Liver (tissue), 9 donors: ENCODE measurements around the gene HOXD4. TPM values are rescaled to one million over a fixed set of nuclear protein-coding genes. Genes with fewer than 3 reads are reported as not detected.

Experiments used
- DNase-seq: peaks from one replicate; pipeline ENCODE4 v3.0.0-alpha.2; 2017; ENCODE audit warnings: low spot score
- H3K27ac ChIP-seq, 2 donors: one replicate each; pipeline ENCODE4 v1.7.0; 2013; ENCODE audit warnings: inconsistent platforms in 2 of 2, low read length in 2 of 2, control low read depth in 1 of 2, low read depth in 1 of 2, mild to moderate bottlenecking in 1 of 2
- H3K27me3 ChIP-seq, 4 donors: one replicate each; pipeline versions ENCODE4 v1.6.1 to v1.7.0; 2013; ENCODE audit warnings: low read length in 3 of 4, inconsistent platforms in 1 of 4, mild to moderate bottlenecking in 1 of 4, moderate library complexity in 1 of 4; ENCODE audit not compliant: control insufficient read depth in 4 of 4, insufficient read depth in 4 of 4
- H3K36me3 ChIP-seq, 4 donors: one replicate each; pipeline versions ENCODE4 v1.6.1 to v1.7.0; 2013; ENCODE audit warnings: low read length in 3 of 4, mild to moderate bottlenecking in 3 of 4, low read depth in 1 of 4, moderate library complexity in 1 of 4; ENCODE audit not compliant: control insufficient read depth in 4 of 4, insufficient read depth in 3 of 4
- H3K4me1 ChIP-seq, 4 donors: one replicate each; pipeline versions ENCODE4 v1.6.1 to v1.7.0; 2013; ENCODE audit warnings: low read length in 3 of 4, mild to moderate bottlenecking in 3 of 4, moderate library complexity in 1 of 4; ENCODE audit not compliant: control insufficient read depth in 4 of 4, insufficient read depth in 4 of 4
- H3K4me3 ChIP-seq, 3 donors: one replicate each; pipeline versions ENCODE4 v1.6.1 to v1.7.0; 2013; ENCODE audit warnings: low read length in 3 of 3, control low read depth in 1 of 3, low read depth in 1 of 3, mild to moderate bottlenecking in 1 of 3
- H3K9ac ChIP-seq, 2 donors: one replicate each; pipeline ENCODE4 v1.7.0; 2013; ENCODE audit warnings: low read length in 2 of 2, mild to moderate bottlenecking in 2 of 2, moderate library complexity in 2 of 2, control low read depth in 1 of 2, low read depth in 1 of 2
- H3K9me3 ChIP-seq, 4 donors: one replicate each; pipeline versions ENCODE4 v1.6.1 to v1.7.0; 2013; ENCODE audit warnings: low read length in 3 of 4; ENCODE audit not compliant: control insufficient read depth in 4 of 4
- ATF3 ChIP-seq: IDR thresholded peaks from 2 replicates; pipeline ENCODE4 v1.6.1; 2016; ENCODE audit warnings: antibody characterized with exemption
- CTCF ChIP-seq: fragments of 150-350 bp; IDR thresholded peaks from 2 replicates; pipeline ENCODE4 v1.5.1; 2017; ENCODE audit warnings: improper control_type of control experiment, low read depth, low read length; ENCODE audit not compliant: missing input control
- EGR1 ChIP-seq, 2 donors: IDR thresholded peaks; 2 replicates each; pipeline ENCODE4 v1.6.1; 2016 to 2018; ENCODE audit warnings: antibody characterized with exemption in 2 of 2, low read depth in 2 of 2
- FOXA1 ChIP-seq: IDR thresholded peaks from 2 replicates; pipeline ENCODE4 v1.6.1; 2016; ENCODE audit warnings: antibody characterized with exemption
- FOXA2 ChIP-seq: IDR thresholded peaks from 2 replicates; pipeline ENCODE4 v1.6.1; 2016; ENCODE audit warnings: antibody characterized with exemption
- GABPA ChIP-seq, 2 donors: IDR thresholded peaks in 1 of 2; conservative IDR thresholded peaks in 1 of 2; 2 replicates each; pipeline ENCODE4 v1.6.1; 2016; ENCODE audit warnings: antibody characterized with exemption in 2 of 2, mild to moderate bottlenecking in 1 of 2, moderate library complexity in 1 of 2
- HNF4A ChIP-seq, 2 donors: conservative IDR thresholded peaks; 2 replicates each; pipeline ENCODE4 v1.6.1; 2016; ENCODE audit warnings: antibody characterized with exemption in 2 of 2, mild to moderate bottlenecking in 2 of 2
- HNF4G ChIP-seq: IDR thresholded peaks from 2 replicates; pipeline ENCODE4 v1.6.1; 2016; ENCODE audit warnings: antibody characterized with exemption
- JUND ChIP-seq, 2 donors: IDR thresholded peaks; 2 replicates each; pipeline ENCODE4 v1.6.1; 2016; ENCODE audit warnings: antibody characterized with exemption in 2 of 2
- MAX ChIP-seq: IDR thresholded peaks from 2 replicates; pipeline ENCODE4 v1.6.1; 2016; ENCODE audit warnings: antibody characterized with exemption
- NR2F2 ChIP-seq: IDR thresholded peaks from 2 replicates; pipeline ENCODE4 v1.6.1; 2016; ENCODE audit warnings: antibody characterized with exemption
- RAD21 ChIP-seq, 2 donors: IDR thresholded peaks; 2 replicates each; pipeline ENCODE4 v1.6.1; 2016; ENCODE audit warnings: antibody characterized with exemption in 2 of 2, mild to moderate bottlenecking in 2 of 2
- REST ChIP-seq: IDR thresholded peaks from 2 replicates; pipeline ENCODE4 v1.6.1; 2016; ENCODE audit warnings: antibody characterized with exemption, mild to moderate bottlenecking
- RXRA ChIP-seq, 2 donors: IDR thresholded peaks; 2 replicates each; pipeline ENCODE4 v1.6.1; 2017 to 2018; ENCODE audit warnings: antibody characterized with exemption in 2 of 2, mild to moderate bottlenecking in 1 of 2
- SP1 ChIP-seq: IDR thresholded peaks from 2 replicates; pipeline ENCODE4 v1.6.1; 2018; ENCODE audit warnings: antibody characterized with exemption, mild to moderate bottlenecking
- TAF1 ChIP-seq: conservative IDR thresholded peaks from 2 replicates; pipeline ENCODE4 v1.6.1; 2016; ENCODE audit warnings: antibody characterized with exemption, mild to moderate bottlenecking
- YY1 ChIP-seq: IDR thresholded peaks from 2 replicates; pipeline ENCODE4 v1.6.1; 2016; ENCODE audit warnings: antibody characterized with exemption, mild to moderate bottlenecking
- ZBTB33 ChIP-seq: IDR thresholded peaks from 2 replicates; pipeline ENCODE4 v1.6.1; 2016; ENCODE audit warnings: antibody characterized with exemption
- WGBS: extraction: QIAGEN DNeasy Blood & Tissue Kit; methylation state at CpG from one replicate; pipeline ENCODE4 v1.1.7; 2013; 5-methylcytosine and 5-hydroxymethylcytosine counted together
- polyA plus RNA-seq, 2 donors: library from polyadenylated mRNA; stranded (reverse) in 1 of 2; unstranded in 1 of 2; fragments of 200-250 nt in 1 of 2; fragments of >200 nt in 1 of 2; fragmentation: Nextera tagmentation in 1 of 2; extraction: Ambion mirVana in 1 of 2; gene quantifications; one replicate each; pipeline versions ENCODE4 v1.2.1 to v1.2.3, GENCODE V29; 2013 to 2015
- total RNA-seq, 2 donors: library from RNA; depleted of rRNA; stranded (reverse); fragments of >200 nt; gene quantifications; one replicate each; pipeline ENCODE4 v1.2.3, GENCODE V29; 2014
- donor health status: healthy.
- donor health status: healthy.
- donor health status: healthy.
- donor health status: healthy.
- donor health status: healthy.

The HOXD4 gene
- total and polyA plus RNA-seq, 4 donors = not detected

- peaks cover 11 to 45% (median 24%) of the 10 kb centered on the region in 4 donors for H3K27me3 ChIP-seq
- H3K36me3 ChIP-seq = no peaks in the 10 kb centered on the region
- TF ChIP-seq GABPA (IDR thresholded peaks at IDR 0.05 in 1 of 2, conservative IDR thresholded peaks at IDR 0.05 in 1 of 2) = no peak
- no peak for TF ChIP-seq NR2F2
- no peak for TF ChIP-seq SP1
- TF ChIP-seq HNF4G = no peak
- no peak for TF ChIP-seq ZBTB33
- no peak for TF ChIP-seq YY1
- no peak for TF ChIP-seq HNF4A (conservative IDR thresholded peaks at IDR 0.05)
- no peak for TF ChIP-seq CTCF
- TF ChIP-seq REST = no peak
- TF ChIP-seq FOXA2 = no peak
- no peak for TF ChIP-seq ATF3
- TF ChIP-seq FOXA1 = no peak
- TF ChIP-seq RAD21 (IDR thresholded peaks at IDR 0.05) = no peak
- no peak for TF ChIP-seq TAF1
- TF ChIP-seq JUND (IDR thresholded peaks at IDR 0.05) = no peak
- TF ChIP-seq EGR1 (IDR thresholded peaks at IDR 0.05; ENCODE audit: low read depth in 2 of 2) = no peak
- TF ChIP-seq MAX = no peak
- no peak for TF ChIP-seq RXRA (IDR thresholded peaks at IDR 0.05)
- peaks cover 0 to 4% (median 0%) of the 10 kb centered on the region in 4 donors for H3K9me3 ChIP-seq
- H3K4me3 ChIP-seq = no peak overlapping the region
- peaks cover 6 to 21% (median 10%) of the 10 kb centered on the region in 4 donors for H3K4me1 ChIP-seq
- no peak overlapping the region for H3K9ac ChIP-seq
- no peak overlapping the region for H3K27ac ChIP-seq
- DNase-seq = no peak
- 8% methylated on average over 43 of the region's 43 CpGs for WGBS
Measured at GRCh38 chr2:176157499-176158185, 6.3 kb downstream of the HOXD4 start.
